Uterus (tissue), 4 donors: ENCODE results near the gene PKP4. TPM values are rescaled to one million over a fixed set of nuclear protein-coding genes. Genes with fewer than 3 reads are reported as not detected.

Source experiments
- DNase-seq, 2 donors: peaks; one replicate each; pipeline ENCODE4 v3.0.0-alpha.2; 2019 to 2020
- H3K27ac ChIP-seq, 2 donors: fragments of 200-600 bp; sonication (generic); 1 replicate in 1 of 2; 2 replicates in 1 of 2; pipeline ENCODE4 v1.5.1; 2016 to 2018
- H3K27me3 ChIP-seq, 2 donors: fragments of 200-600 bp; sonication (generic); one replicate each; pipeline ENCODE4 v1.5.1; 2018 to 2019; ENCODE audit warnings: control low read depth in 1 of 2
- H3K36me3 ChIP-seq, 2 donors: fragments of 200-600 bp; sonication (generic); one replicate each; pipeline ENCODE4 v1.5.1; 2019; ENCODE audit warnings: control low read depth in 1 of 2
- H3K4me1 ChIP-seq, 2 donors: fragments of 200-600 bp; sonication (generic); one replicate each; pipeline ENCODE4 v1.5.1; 2018 to 2019; ENCODE audit warnings: control low read depth in 1 of 2
- H3K4me3 ChIP-seq, 2 donors: fragments of 200-600 bp; sonication (generic); 1 replicate in 1 of 2; 2 replicates in 1 of 2; pipeline ENCODE4 v1.5.1; 2018 to 2019; ENCODE audit warnings: mild to moderate bottlenecking in 1 of 2
- H3K9me3 ChIP-seq, 2 donors: fragments of 200-600 bp; sonication (generic); one replicate each; pipeline ENCODE4 v1.5.1; 2019; ENCODE audit warnings: control low read depth in 1 of 2
- CTCF ChIP-seq, 4 experiments: fragments of 200-600 bp in 2 of 4; fragments of 450-650 bp in 2 of 4; sonication (generic) in 2 of 4; IDR thresholded peaks; one replicate each; pipeline ENCODE4 v1.5.1; 2016 to 2019; ENCODE audit warnings: antibody characterized with exemption in 4 of 4, mild to moderate bottlenecking in 2 of 4, moderate library complexity in 1 of 4
- POLR2A ChIP-seq, 2 donors: fragments of 450-650 bp; IDR thresholded peaks; one replicate each; pipeline ENCODE4 v1.6.1; 2016; ENCODE audit warnings: antibody characterized with exemption in 2 of 2, mild to moderate bottlenecking in 1 of 2, moderate library complexity in 1 of 2
- intact Hi-C: fragments of 100-400 bp; cut with DNase I; formaldehyde crosslinking; loops from one replicate; pipeline ENCODE4 v1.15.1; 2023; ENCODE audit warnings: low total_unique reads
- total RNA-seq, 4 donors: library from RNA; depleted of rRNA in 3 of 4; stranded (reverse); fragments of >200 nt in 3 of 4; gene quantifications; one replicate each; pipeline versions ENCODE4 v1.1.0 to v1.2.4, GENCODE V29; 2014 to 2023
- donor health status: DM: yes; HTN: yes; CAD: no.

The PKP4 gene
- total RNA-seq, 4 donors from 2014 or later = 35.6 to 122 (median 60.6) TPM

DNA sequence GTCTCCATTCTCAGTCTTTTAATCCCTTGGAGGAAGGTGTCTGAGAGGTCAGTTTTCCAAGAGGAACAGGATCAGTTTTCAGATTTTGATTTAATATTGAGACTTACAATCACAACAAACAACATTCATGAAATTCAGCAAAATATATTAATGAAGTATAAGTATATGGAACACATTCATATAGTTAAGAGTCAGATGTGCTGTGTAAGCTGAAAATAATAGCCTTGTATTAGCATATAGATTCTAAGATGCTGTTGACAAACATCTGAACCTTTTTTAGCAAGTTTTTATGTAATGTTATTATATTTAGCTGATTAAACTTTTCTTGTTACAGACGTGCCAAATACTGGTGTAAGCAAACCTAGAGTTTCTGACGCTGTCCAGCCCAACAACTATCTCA lies 163.9 kb downstream of the PKP4 start:
- intact Hi-C loops = no loop called here
- H3K4me3 ChIP-seq = no peak overlapping the region
- H3K27me3 ChIP-seq = no peaks in the 10 kb centered on the region
- no peaks in the 10 kb centered on the region for H3K9me3 ChIP-seq
- TF ChIP-seq POLR2A (IDR thresholded peaks at IDR 0.05) (no peak), CTCF (IDR thresholded peaks at IDR 0.05) (no peak)
- no peaks in the 10 kb centered on the region for H3K36me3 ChIP-seq
- no peak overlapping the region for H3K27ac ChIP-seq
- DNase-seq = no peak
- no peaks in the 10 kb centered on the region for H3K4me1 ChIP-seq

DNA sequence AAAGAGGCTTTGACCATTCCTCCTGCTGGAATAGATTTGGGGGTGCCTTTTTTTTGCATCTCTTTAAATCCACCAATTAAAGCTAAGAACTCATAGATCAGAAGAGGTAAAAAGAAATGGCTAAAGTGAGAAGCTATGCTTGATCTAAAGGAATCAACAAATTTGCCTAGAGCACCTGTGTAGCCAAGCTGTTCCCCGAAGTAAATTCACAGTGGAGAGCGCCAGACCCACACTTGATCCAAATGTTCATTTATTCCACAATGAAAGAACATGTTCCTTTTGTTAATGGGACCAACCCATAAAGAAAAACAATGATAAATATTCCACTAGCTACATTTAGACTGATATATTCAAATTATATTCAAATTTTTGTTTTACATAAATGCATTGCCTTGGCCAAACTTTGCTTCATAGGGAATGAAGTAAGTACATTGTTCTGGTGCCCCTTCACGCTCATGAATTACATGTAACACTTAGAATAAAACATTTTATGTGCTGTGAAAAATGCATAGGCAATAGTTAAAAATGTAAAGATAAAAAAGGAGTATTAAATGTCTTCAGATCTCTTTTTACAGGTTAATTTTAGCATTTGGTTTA lies 167.4 kb downstream of the PKP4 start:
- DNase-seq = no peak
- Histone ChIP-seq H3K27me3 (no peaks in the 10 kb centered on the region), H3K36me3 (no peaks in the 10 kb centered on the region), H3K4me3 (no peak overlapping the region), H3K4me1 (no peaks in the 10 kb centered on the region), H3K9me3 (no peaks in the 10 kb centered on the region), H3K27ac (no peak overlapping the region)
- intact Hi-C loops = no loop called here
- TF ChIP-seq POLR2A (IDR thresholded peaks at IDR 0.05) (no peak), CTCF (IDR thresholded peaks at IDR 0.05) (no peak)

DNA sequence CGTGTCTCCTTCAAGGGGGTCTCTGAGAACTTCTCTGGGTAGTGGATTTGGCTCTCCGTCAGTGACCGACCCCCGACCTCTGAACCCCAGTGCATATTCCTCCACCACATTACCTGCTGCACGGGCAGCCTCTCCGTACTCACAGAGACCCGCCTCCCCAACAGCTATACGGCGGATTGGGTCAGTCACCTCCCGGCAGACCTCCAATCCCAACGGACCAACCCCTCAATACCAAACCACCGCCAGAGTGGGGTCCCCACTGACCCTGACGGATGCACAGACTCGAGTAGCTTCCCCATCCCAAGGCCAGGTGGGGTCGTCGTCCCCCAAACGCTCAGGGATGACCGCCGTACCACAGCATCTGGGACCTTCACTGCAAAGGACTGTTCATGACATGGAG lies 168.2 kb downstream of the PKP4 start:
- TF ChIP-seq CTCF (IDR thresholded peaks at IDR 0.05) (no peak), POLR2A (IDR thresholded peaks at IDR 0.05) (no peak)
- DNase-seq = no peak
- Histone ChIP-seq H3K9me3 (no peaks in the 10 kb centered on the region), H3K36me3 (no peaks in the 10 kb centered on the region), H3K27me3 (no peaks in the 10 kb centered on the region), H3K4me1 (no peaks in the 10 kb centered on the region), H3K27ac (no peak overlapping the region), H3K4me3 (no peak overlapping the region)
- intact Hi-C loops = no loop called here

DNA sequence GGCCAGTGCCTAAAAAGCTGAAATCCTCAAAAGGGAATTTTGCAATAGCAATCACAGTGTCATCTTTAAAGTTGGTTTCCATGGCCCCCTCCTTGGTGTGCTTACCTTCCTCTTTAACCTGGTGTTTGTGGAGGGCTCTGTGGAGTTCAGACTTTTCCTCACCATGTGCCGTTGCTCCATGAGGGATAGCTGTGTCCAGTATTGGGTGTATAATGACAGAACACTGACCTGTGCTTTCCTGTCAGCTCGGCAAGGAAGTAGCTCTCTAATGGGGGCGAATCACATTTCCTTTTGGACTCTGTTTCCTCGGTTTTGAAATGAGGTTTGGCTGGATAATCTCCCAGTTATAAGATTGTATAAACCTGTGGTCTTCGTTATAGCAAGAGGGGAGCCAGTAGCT lies 172.4 kb downstream of the PKP4 start:
- Histone ChIP-seq H3K36me3 (no peaks in the 10 kb centered on the region), H3K27me3 (no peaks in the 10 kb centered on the region), H3K4me1 (no peaks in the 10 kb centered on the region), H3K4me3 (no peak overlapping the region), H3K27ac (no peak overlapping the region), H3K9me3 (no peaks in the 10 kb centered on the region)
- TF ChIP-seq CTCF (IDR thresholded peaks at IDR 0.05) (no peak), POLR2A (IDR thresholded peaks at IDR 0.05) (no peak)
- DNase-seq = no peak
- intact Hi-C loops = no loop called here

GRCh38 chr2:158633261-158633660 lies 176.5 kb downstream of the PKP4 start:
- H3K4me3 ChIP-seq = no peak overlapping the region
- H3K9me3 ChIP-seq = no peaks in the 10 kb centered on the region
- H3K27me3 ChIP-seq = no peaks in the 10 kb centered on the region
- H3K36me3 ChIP-seq = no peaks in the 10 kb centered on the region
- no peak overlapping the region for H3K27ac ChIP-seq
- H3K4me1 ChIP-seq = no peaks in the 10 kb centered on the region
- intact Hi-C loops = no loop called here
- no peak for TF ChIP-seq CTCF (IDR thresholded peaks at IDR 0.05)
- no peak for TF ChIP-seq POLR2A (IDR thresholded peaks at IDR 0.05)
- no peak for DNase-seq
